ENCODE data around the gene THSD1. TPM values are rescaled to one million over a fixed set of nuclear protein-coding genes. Genes with fewer than 3 reads are reported as not detected.
A peak's percentile ranks its signal among the peaks of the same experiment; 100 is the strongest.
"Not testable (repeated sequence)": the region's sequence is repeated elsewhere in the genome, so short reads cannot be mapped to it uniquely, and the experiment has no call there.

The THSD1 gene
- total and polyA plus RNA-seq, 2 donors (not counting 1 experiment from before 2014, with no cell fraction given), result 5.2 to 9.1 TPM

- H3K4me3 ChIP-seq (replicated peaks in 1 of 4; ENCODE audit: control extremely low read depth in 1 of 4, insufficient read depth in 1 of 4, low read depth in 3 of 4, low read length in 4 of 4), result no peak overlapping the region
- no peak overlapping the region for H3K4me2 ChIP-seq (ENCODE audit: extremely low read depth, insufficient read depth, low read length)
- H3K4me1 ChIP-seq (ENCODE audit: control insufficient read depth, extremely low read depth, insufficient read depth, low read length), result peaks cover 3% of the 10 kb centered on the region
- H3K36me3 ChIP-seq (ENCODE audit: control insufficient read depth, insufficient read depth, low read length), result peaks cover 7% of the 10 kb centered on the region
- no peaks in the 10 kb centered on the region for H3K9me3 ChIP-seq (ENCODE audit: control insufficient read depth, insufficient read depth, low read depth, low read length)
- H3K9ac ChIP-seq (ENCODE audit: insufficient read depth, low read length), result no peak overlapping the region
- no peak for TF ChIP-seq EZH2 (IDR thresholded peaks at IDR 0.05; ENCODE audit: low read length, missing control alignments)
- no peak for TF ChIP-seq CTCF (conservative IDR thresholded peaks at IDR 0.05 in 1 of 2, IDR thresholded peaks at IDR 0.05 in 1 of 2; ENCODE audit: low read depth in 1 of 2, low read length in 2 of 2)
- peak in 1 of 2 donors; percentile 20 for DNase-seq (ENCODE audit: low read depth in 2 of 2)
- H4K20me1 ChIP-seq (ENCODE audit: control insufficient read depth, extremely low read depth, insufficient read depth, low read length), result no peaks in the 10 kb centered on the region
- no peak overlapping the region for H3K27ac ChIP-seq (ENCODE audit: insufficient read depth, low read length)
- no peaks in the 10 kb centered on the region for H3K27me3 ChIP-seq (ENCODE audit: control insufficient read depth, insufficient read depth, low read length)
- no peaks in the 10 kb centered on the region for H3K79me2 ChIP-seq (ENCODE audit: control insufficient read depth, insufficient read depth, low read length)
- H2AFZ ChIP-seq (ENCODE audit: low read length), result no peak overlapping the region
Measured at GRCh38 chr13:52374873-52375411, 31.0 kb downstream of the THSD1 start.

- no peaks in the 10 kb centered on the region for H4K20me1 ChIP-seq (ENCODE audit: control insufficient read depth, extremely low read depth, insufficient read depth, low read length)
- H3K4me1 ChIP-seq (ENCODE audit: control insufficient read depth, extremely low read depth, insufficient read depth, low read length), result peaks cover 3% of the 10 kb centered on the region
- no peak overlapping the region for H3K9ac ChIP-seq (ENCODE audit: insufficient read depth, low read length)
- no peak overlapping the region for H3K4me3 ChIP-seq (replicated peaks in 1 of 4; ENCODE audit: control extremely low read depth in 1 of 4, insufficient read depth in 1 of 4, low read depth in 3 of 4, low read length in 4 of 4)
- no peak for DNase-seq (ENCODE audit: low read depth in 2 of 2)
- no peaks in the 10 kb centered on the region for H3K27me3 ChIP-seq (ENCODE audit: control insufficient read depth, insufficient read depth, low read length)
- H3K36me3 ChIP-seq (ENCODE audit: control insufficient read depth, insufficient read depth, low read length), result peaks cover 7% of the 10 kb centered on the region
- no peak overlapping the region for H3K27ac ChIP-seq (ENCODE audit: insufficient read depth, low read length)
- H2AFZ ChIP-seq (ENCODE audit: low read length), result no peak overlapping the region
- no peaks in the 10 kb centered on the region for H3K79me2 ChIP-seq (ENCODE audit: control insufficient read depth, insufficient read depth, low read length)
- TF ChIP-seq CTCF (conservative IDR thresholded peaks at IDR 0.05 in 1 of 2, IDR thresholded peaks at IDR 0.05 in 1 of 2; ENCODE audit: low read depth in 1 of 2, low read length in 2 of 2) (no peak), EZH2 (IDR thresholded peaks at IDR 0.05; ENCODE audit: low read length, missing control alignments) (no peak)
- H3K4me2 ChIP-seq (ENCODE audit: extremely low read depth, insufficient read depth, low read length), result no peak overlapping the region
- no peaks in the 10 kb centered on the region for H3K9me3 ChIP-seq (ENCODE audit: control insufficient read depth, insufficient read depth, low read depth, low read length)
Measured at GRCh38 chr13:52374389-52374788, 31.6 kb downstream of the THSD1 start.

- not testable (repeated sequence) for H3K9ac ChIP-seq (ENCODE audit: insufficient read depth, low read length); H3K79me2 ChIP-seq (ENCODE audit: control insufficient read depth, insufficient read depth, low read length); H3K4me1 ChIP-seq (ENCODE audit: control insufficient read depth, extremely low read depth, insufficient read depth, low read length); H3K27me3 ChIP-seq (ENCODE audit: control insufficient read depth, insufficient read depth, low read length); H3K4me2 ChIP-seq (ENCODE audit: extremely low read depth, insufficient read depth, low read length); H3K36me3 ChIP-seq (ENCODE audit: control insufficient read depth, insufficient read depth, low read length); H3K4me3 ChIP-seq (replicated peaks in 1 of 4; ENCODE audit: control extremely low read depth in 1 of 4, insufficient read depth in 1 of 4, low read depth in 3 of 4, low read length in 4 of 4); H3K27ac ChIP-seq (ENCODE audit: insufficient read depth, low read length); H3K9me3 ChIP-seq (ENCODE audit: control insufficient read depth, insufficient read depth, low read depth, low read length); H2AFZ ChIP-seq (ENCODE audit: low read length); H4K20me1 ChIP-seq (ENCODE audit: control insufficient read depth, extremely low read depth, insufficient read depth, low read length)
- peak in 1 of 2 donors; percentile 30 for DNase-seq (ENCODE audit: low read depth in 2 of 2)
Measured at GRCh38 chr13:52373277-52373676, 32.7 kb downstream of the THSD1 start.

Measured in fibroblast of lung (primary cell).